Tibial artery (tissue), 4 donors: Measurements from ENCODE around the gene PPP1R3E.
"Not testable (repeated sequence)": the region's sequence is repeated elsewhere in the genome, so short reads cannot be mapped to it uniquely, and the experiment has no call there.

Source experiments
- DNase-seq, 2 donors: peaks; one replicate each; pipeline ENCODE4 v3.0.0-alpha.2; 2019
- H3K27ac ChIP-seq, 2 donors: fragments of 200-600 bp; sonication (generic) in 1 of 2; 1 replicate in 1 of 2; 2 replicates in 1 of 2; pipeline ENCODE4 v1.5.1; 2018 to 2019; ENCODE audit warnings: mild to moderate bottlenecking in 1 of 2
- H3K27me3 ChIP-seq, 2 donors: fragments of 200-600 bp; sonication (generic) in 1 of 2; one replicate each; pipeline versions ENCODE4 v1.5.1 to v1.6.0; 2016 to 2019
- H3K36me3 ChIP-seq, 3 donors: fragments of 200-600 bp; sonication (generic) in 2 of 3; one replicate each; pipeline ENCODE4 v1.5.1; 2016 to 2019; ENCODE audit warnings: mild to moderate bottlenecking in 2 of 3
- H3K4me1 ChIP-seq, 4 donors: fragments of 200-600 bp; sonication (generic) in 2 of 4; 1 replicate in 3 of 4; 2 replicates in 1 of 4; pipeline ENCODE4 v1.5.1; 2016 to 2019
- H3K4me3 ChIP-seq, 2 donors: fragments of 200-600 bp; sonication (generic) in 1 of 2; 1 replicate in 1 of 2; 2 replicates in 1 of 2; pipeline ENCODE4 v1.5.1; 2018 to 2019; ENCODE audit warnings: mild to moderate bottlenecking in 2 of 2
- H3K9me3 ChIP-seq, 3 donors: fragments of 200-600 bp; sonication (generic) in 1 of 3; one replicate each; pipeline ENCODE4 v1.5.1; 2016 to 2019
- intact Hi-C: fragments of 100-400 bp; cut with DNase I; formaldehyde crosslinking; loops from one replicate; pipeline ENCODE4 v1.15.0; 2023; ENCODE audit warnings: low total_unique reads
- TF ChIP-seq, protein P1 (sequence below), 2 experiments: fragments of 200-600 bp in 1 of 2; fragments of 450-650 bp in 1 of 2; IDR thresholded peaks; one replicate each; pipeline ENCODE4 v1.5.1; 2017 to 2019; ENCODE audit warnings: antibody characterized with exemption in 2 of 2, mild to moderate bottlenecking in 1 of 2, moderate library complexity in 1 of 2

The PPP1R3E gene

DNA sequence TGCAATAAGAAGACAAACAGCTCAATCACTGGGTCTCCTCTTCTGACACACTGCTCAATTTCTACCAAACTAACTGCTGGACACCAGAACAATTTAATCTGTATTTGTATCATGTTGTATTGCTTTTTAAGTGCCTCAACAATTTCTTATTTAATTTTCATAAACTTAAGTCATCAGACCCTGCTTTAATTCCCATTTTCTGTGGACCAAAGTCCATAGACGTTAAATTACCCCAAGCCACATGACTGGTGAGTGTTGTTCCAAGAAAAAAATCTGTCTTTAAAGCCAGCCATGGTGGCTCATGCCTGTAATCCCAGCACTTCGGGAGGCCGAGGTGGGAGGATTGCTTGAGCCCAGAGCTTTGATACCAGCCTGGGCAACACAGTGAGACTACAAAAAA, 25.5 kb downstream of the PPP1R3E start:
- peaks cover 0 to 3% (median 0%) of the 10 kb centered on the region in 4 donors for H3K4me1 ChIP-seq
- no peaks in the 10 kb centered on the region for H3K9me3 ChIP-seq
- DNase-seq = no peak
- intact Hi-C loops = no loop called here
- no peak overlapping the region for H3K4me3 ChIP-seq
- TF ChIP-seq, protein P1, sequence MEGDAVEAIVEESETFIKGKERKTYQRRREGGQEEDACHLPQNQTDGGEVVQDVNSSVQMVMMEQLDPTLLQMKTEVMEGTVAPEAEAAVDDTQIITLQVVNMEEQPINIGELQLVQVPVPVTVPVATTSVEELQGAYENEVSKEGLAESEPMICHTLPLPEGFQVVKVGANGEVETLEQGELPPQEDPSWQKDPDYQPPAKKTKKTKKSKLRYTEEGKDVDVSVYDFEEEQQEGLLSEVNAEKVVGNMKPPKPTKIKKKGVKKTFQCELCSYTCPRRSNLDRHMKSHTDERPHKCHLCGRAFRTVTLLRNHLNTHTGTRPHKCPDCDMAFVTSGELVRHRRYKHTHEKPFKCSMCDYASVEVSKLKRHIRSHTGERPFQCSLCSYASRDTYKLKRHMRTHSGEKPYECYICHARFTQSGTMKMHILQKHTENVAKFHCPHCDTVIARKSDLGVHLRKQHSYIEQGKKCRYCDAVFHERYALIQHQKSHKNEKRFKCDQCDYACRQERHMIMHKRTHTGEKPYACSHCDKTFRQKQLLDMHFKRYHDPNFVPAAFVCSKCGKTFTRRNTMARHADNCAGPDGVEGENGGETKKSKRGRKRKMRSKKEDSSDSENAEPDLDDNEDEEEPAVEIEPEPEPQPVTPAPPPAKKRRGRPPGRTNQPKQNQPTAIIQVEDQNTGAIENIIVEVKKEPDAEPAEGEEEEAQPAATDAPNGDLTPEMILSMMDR (IDR thresholded peaks at IDR 0.05) = no peak
- H3K27ac ChIP-seq = no peak overlapping the region
- H3K36me3 ChIP-seq = peaks cover 10 to 27% (median 15%) of the 10 kb centered on the region in 3 donors
- H3K27me3 ChIP-seq = no peaks in the 10 kb centered on the region

DNA sequence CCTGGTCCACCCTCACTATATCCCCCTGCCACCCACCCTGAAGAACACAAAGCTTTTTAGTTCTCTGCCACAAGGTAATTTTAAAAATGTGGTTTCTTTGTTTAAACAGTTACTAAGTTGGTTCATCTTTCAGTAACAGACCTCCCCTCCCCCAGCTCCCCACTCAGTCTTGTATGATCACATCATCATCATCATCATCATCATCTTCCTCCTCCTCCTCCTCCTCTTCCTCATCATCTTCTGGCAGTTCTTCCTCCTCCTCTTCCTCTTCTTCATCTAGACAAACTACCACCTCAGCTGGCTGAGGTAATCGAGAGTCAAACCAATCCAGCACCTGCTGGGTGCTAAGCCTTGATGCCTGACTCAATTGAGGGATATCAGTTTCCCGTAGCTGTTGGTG, 27.2 kb downstream of the PPP1R3E start:
- Histone ChIP-seq H3K4me3 (no peak overlapping the region), H3K27me3 (no peaks in the 10 kb centered on the region), H3K9me3 (no peaks in the 10 kb centered on the region), H3K27ac (no peak overlapping the region), H3K4me1 (peaks cover 0 to 3% (median 0%) of the 10 kb centered on the region in 4 donors), H3K36me3 (peaks cover 10 to 21% (median 15%) of the 10 kb centered on the region in 3 donors)
- no peak for DNase-seq
- intact Hi-C loops = no loop called here
- TF ChIP-seq, protein P1 (IDR thresholded peaks at IDR 0.05) = no peak

DNA sequence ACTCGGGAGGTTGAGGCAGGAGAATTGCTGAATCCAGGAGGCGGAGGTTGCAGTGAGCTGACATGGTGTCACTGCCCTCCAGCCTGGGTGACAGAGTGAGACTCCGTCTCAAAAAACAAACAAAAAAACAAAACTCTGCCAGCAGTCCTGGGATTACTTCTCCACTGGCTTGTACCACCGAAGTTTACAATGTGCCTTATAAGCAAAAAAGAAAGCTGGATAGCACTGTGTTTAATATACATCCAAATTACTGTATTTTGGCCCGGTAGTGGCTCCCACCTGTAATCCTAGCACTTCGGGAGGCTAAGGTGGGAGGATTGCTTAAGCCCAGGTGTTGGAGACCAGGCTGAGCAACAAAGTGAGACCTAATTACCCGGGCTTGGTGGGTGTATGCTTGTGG, 33.5 kb downstream of the PPP1R3E start:
- Histone ChIP-seq H3K27ac (no peak overlapping the region), H3K9me3 (no peaks in the 10 kb centered on the region), H3K4me1 (no peaks in the 10 kb centered on the region), H3K4me3 (no peak overlapping the region), H3K27me3 (no peaks in the 10 kb centered on the region), H3K36me3 (no peaks in the 10 kb centered on the region)
- TF ChIP-seq, protein P1 (IDR thresholded peaks at IDR 0.05) = no peak
- intact Hi-C loops = loop anchor here (5.0 to 10.0 kb wide), 2 partner anchors 56 to 108 kb away; partner anchors contain the start of genes CMTM5 and PABPN1
- DNase-seq = no peak

DNA sequence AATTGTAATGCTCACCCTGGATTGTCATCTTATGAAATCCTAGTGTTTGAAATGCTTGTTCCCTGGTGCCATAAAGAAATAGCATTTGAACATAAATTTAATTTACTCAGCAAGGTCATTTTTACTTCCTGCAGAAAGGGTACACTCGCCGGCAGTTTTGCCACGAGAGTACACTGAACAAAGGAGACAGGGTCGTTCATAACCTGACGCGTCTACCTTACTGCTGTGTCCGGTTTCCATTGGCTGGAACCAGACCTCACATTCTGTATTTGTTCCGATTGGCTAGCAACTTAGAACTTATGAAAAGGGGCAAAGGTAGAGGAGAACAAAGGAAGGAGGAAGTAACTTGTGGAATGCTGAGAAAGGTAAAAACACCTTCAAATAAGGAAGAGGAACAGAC, 41.8 kb downstream of the PPP1R3E start:
- H3K36me3 ChIP-seq, H3K27ac ChIP-seq, DNase-seq, H3K4me3 ChIP-seq, H3K4me1 ChIP-seq, H3K9me3 ChIP-seq: not testable (repeated sequence)
- intact Hi-C loops = loop anchor here (10.0 kb wide), 1 partner anchor 64 kb away; the partner anchor contains the start of gene PABPN1
- H3K27me3 ChIP-seq = peaks cover 0 to 10% of the 10 kb centered on the region in 2 donors

DNA sequence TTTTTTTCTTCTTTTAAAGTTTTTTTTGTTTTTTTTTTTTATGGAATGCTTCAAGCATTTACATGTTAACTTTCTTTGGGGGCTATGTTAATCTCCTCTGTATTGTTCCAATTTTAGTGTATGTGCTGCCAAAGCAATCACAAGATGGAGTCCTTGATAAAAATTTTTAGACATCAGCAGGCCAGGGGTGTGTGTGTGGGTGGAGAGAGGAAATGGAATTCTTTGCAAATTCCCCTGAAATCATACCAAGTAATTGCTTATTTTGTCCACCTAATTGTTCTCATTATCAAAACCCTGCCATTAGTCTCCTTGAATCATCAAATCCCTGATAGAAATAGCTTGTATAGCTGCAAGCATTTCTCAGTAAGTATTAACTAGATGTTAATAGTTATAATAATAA, 43.2 kb downstream of the PPP1R3E start:
- Histone ChIP-seq H3K36me3 (no peaks in the 10 kb centered on the region), H3K4me1 (no peaks in the 10 kb centered on the region), H3K9me3 (no peaks in the 10 kb centered on the region), H3K27ac (no peak overlapping the region), H3K4me3 (no peak overlapping the region), H3K27me3 (peaks cover 0 to 10% of the 10 kb centered on the region in 2 donors)
- intact Hi-C loops = no loop called here
- no peak for DNase-seq
- TF ChIP-seq, protein P1 (IDR thresholded peaks at IDR 0.05) = no peak

DNA sequence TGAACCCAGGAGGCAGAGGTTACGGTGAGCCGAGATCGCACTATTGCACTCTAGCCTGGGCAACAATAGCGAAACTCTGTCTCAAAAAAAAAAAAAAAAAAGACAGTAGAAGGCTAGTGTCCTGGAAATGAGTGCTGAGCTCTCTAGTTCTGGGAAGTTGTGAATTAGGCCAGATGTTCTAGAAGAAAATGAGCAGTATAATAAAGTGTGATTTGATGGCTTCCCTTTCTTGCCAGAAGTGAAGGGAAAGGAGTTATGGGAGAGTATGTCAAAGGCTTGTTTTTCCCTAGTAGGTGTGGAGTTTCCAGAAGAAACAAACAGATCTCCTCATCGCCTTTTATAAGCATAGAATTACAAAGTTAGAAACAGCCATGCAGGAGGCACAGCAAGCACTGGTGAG, 44.4 kb downstream of the PPP1R3E start:
- intact Hi-C loops = no loop called here
- Histone ChIP-seq H3K4me1 (no peaks in the 10 kb centered on the region), H3K36me3 (no peaks in the 10 kb centered on the region), H3K27me3 (peaks cover 0 to 7% of the 10 kb centered on the region in 2 donors), H3K4me3 (no peak overlapping the region), H3K27ac (no peak overlapping the region), H3K9me3 (no peaks in the 10 kb centered on the region)
- no peak for DNase-seq
- TF ChIP-seq, protein P1 (IDR thresholded peaks at IDR 0.05) = no peak
